ENCODE data around the gene MCTP1.
"Not testable (repeated sequence)": the region's sequence is repeated elsewhere in the genome, so short reads cannot be mapped to it uniquely, and the experiment has no call there.

MCTP1 gene

DNA sequence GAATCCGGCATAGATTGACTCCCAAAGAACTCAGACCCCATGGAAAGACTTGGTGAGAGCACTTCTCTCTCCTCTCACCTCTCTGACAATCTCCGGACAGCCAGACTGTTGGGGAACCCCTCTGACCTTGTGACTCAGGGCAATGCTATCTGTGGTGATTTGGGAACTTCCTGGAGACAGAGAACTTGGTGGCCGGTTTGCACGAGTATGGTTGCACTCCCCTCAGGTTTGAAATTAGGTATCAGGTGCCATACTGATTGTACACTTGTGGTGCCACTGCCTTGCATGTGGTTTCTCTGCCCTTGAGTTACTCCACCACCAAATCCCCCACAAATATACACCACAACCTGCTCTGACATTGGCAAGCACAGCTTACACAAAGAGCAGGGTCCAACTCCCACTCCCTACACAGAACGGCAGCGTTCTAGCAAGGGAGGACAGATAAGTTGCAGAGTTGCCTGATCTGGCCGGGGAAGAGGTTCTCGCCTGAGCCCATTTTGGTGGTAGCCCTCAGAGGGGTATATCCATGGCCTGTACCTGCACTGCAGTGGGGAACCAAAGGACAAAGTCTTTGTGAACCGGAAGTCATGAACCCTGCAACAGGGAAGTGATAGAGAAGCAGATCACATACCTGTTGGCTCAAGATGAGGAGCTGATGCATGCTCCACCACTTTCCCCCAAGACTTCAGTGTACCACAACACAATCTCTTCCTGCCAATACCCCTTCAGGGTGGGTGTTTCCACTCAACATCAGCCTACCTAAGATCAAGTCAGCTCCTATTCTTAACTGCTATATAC, 255.1 kb downstream of the MCTP1 start:
- DNase-seq (ENCODE audit: low read depth, low spot score), result no peak

- DNase-seq (ENCODE audit: low read depth, low spot score), result no peak
Observed at GRCh38 chr5:95027775-95028174, 257.1 kb downstream of the MCTP1 start.

- DNase-seq (ENCODE audit: low read depth, low spot score), result no peak
Observed at GRCh38 chr5:95027151-95027721, 257.7 kb downstream of the MCTP1 start.

GRCh38 chr5:95026718-95027117, 258.2 kb downstream of the MCTP1 start:
- no peak for DNase-seq (ENCODE audit: low read depth, low spot score)

- DNase-seq (ENCODE audit: low read depth, low spot score), result no peak
Observed at GRCh38 chr5:95022967-95023695, 261.8 kb downstream of the MCTP1 start.

DNA sequence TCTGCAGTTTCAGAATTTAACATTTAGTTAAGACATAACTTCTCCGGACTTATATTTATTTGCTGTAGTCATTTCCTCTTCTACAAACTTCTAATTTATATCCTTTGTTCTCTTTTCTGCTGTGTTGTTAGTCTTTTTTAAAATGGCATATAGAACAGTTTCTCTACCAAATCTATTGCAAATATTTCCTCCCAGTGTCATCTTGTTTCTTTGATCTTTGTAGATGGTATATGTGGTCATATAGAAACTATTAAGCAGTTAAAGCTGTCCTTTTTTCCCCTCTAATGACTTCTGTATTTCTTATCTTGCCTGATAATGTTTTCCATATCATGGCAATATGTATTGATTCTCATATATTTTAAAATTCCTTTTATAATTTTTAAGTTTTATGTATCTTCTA, 264.5 kb downstream of the MCTP1 start:
- no peak for DNase-seq (ENCODE audit: low read depth, low spot score)

GRCh38 chr5:95018946-95019345, 265.9 kb downstream of the MCTP1 start:
- DNase-seq (ENCODE audit: low read depth, low spot score), result no peak

- no peak for DNase-seq (ENCODE audit: low read depth, low spot score)
Observed at GRCh38 chr5:95018511-95018910, 266.4 kb downstream of the MCTP1 start.

DNA sequence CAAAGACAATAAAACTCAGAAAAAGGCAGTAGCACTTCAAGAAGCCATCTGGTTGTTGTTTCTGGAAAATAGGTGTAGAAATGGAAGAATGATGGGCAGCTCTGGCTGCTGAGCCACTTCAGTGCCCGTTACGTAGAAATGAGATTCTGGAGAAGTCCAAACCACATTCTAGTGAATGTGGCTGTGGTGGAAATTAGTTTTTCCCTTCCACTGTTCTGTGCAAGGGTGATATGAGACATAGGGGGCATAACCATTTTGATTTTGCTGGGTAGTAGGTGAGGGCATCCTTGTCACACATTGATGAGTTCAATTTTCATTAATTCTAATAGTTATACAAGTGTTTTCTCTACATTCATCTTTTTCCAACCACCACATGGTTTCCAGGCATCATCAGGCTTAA, 275.1 kb downstream of the MCTP1 start:
- DNase-seq (ENCODE audit: low read depth, low spot score), result no peak

DNA sequence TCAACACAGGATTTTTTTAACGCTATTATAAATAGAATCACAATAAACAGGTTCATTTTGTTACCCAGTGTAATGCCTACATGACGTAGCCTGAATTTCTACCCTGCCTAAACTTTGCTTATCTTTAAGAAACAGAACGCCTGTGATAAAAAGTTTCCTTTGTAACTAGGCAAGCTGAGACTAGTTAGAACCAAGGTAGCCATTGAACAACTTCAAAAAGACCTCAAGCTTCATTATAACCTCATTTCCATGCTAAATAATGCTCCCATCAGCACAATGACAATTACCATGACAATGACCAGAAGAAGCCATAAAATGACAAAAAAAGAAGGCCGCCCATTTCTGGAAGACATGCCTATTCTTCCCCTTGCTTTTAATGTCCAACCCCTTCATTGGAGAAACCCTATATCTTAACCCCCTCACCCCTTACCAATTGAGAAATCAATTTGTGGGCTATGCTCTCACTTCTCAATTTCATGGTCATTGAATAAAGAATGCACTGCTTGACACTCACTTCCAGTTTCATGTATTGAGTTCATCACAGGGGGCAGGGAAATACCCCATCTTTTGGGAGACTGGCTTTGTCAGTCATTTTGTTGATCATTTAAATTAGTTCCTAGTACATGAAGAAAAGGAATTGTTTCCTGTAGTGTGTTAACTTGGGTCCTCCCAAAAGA, 276.8 kb downstream of the MCTP1 start:
- DNase-seq (ENCODE audit: low read depth, low spot score), result no peak

GRCh38 chr5:95005811-95006210, 279.1 kb downstream of the MCTP1 start:
- DNase-seq (ENCODE audit: low read depth, low spot score), result no peak

DNA sequence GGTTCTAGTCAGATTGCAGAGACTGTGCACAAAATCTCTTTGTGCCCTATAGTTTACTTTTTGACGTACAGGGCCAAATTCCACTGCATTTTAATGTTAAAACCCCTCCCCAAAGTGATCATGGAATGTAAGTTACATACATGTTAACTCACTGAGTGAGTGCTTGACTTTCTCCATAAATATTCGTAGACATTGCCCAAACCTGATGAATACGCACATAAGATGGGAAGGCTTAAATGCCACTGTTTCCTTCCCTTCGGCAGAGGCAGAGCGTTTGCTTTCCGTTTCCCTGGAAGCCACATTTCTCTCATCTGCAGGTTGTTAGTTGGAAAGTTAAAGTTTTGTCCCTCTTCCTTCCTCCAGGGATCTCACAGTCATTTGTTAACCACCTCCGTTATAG, 286.2 kb downstream of the MCTP1 start:
- DNase-seq (ENCODE audit: low read depth, low spot score), result no peak

GRCh38 chr5:94994537-94994936, 290.4 kb downstream of the MCTP1 start:
- DNase-seq (ENCODE audit: low read depth, low spot score), result not testable (repeated sequence)

DNA sequence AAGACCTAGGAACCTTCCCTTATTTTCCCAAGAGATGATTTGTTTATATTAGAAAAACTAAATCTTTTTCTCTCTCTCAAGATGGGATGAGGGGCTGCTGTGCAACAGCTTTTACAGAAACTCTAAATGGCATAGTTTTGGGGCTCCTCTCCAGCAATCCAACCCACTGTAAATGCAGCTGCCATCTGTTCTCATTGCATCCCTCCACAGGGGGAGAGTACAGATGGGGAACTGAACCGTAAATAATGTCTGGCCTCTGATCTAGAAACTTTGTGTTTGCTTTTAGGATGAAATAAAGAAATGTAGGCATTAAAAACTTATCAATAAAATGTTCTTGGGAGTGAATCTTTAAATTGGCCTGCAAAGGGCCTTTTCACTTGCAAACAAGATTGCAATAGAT, 291.4 kb downstream of the MCTP1 start:
- DNase-seq (ENCODE audit: low read depth, low spot score), result no peak

DNA sequence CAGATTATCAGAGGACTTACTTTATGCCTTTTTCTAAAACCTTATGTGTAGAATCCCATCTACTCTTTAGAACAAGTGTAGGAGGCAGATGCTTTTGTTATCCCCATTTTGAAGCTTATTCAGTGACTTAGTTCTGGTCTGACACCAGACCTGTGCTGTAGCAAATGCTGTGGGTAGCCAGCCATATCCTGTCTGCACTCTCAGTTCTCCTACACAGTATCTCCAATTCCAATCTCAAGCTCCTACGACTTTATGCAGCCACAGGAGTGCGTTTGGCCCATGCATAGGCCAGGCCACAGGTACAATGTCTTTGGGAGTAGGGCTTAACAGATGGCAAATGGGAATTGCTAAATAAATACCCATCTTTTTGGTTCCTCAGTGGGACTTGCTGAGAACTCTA, 292.6 kb downstream of the MCTP1 start:
- DNase-seq (ENCODE audit: low read depth, low spot score), result no peak

DNA sequence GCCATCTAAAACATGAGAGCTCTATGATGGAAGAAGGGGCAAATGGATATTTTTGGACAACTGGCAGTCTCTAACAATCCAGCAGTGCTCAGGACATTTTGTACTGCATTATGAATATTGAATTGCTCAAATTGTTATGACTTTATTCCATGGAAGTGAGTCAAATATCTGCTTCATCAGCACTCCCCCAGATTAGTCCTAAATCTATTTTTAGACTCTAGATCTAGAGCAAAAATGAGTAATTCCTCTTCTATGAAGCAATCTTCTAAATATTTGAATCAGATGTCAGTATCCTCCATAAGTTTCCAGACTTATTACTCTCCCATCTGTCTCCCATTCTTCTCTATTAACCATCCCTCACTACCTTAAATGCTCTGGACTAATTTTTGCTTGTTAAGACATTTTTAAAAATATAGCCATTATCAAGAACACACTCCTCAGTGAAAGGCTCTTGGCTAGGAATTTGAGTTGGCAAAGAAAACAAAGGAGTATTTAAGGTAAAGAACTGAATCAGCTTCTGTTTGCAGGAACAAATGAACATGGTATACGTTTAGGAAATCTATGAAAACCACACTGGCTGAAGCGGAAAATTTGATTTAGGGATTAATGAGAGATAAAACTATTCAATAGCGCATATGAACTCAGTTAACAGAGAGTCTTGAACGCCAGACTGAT, 300.9 kb downstream of the MCTP1 start:
- DNase-seq (ENCODE audit: low read depth, low spot score), result no peak

DNA sequence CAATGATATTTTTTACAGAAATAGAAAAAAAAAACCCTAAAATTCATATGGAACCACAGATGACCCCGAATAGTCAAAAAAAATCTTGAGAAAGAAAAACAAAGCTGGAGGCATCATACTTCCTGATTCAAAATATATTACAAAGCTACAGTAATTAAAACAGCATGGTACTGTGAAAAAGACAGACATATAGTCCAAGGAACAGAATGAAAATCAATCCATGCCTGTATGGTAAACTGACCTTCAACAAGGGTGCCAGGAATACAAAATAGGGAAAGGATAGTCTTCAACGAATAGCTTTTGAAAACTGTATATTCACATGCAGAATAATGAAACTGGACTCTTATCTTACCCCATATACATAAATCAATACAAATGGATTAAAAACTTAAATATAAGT, 307.5 kb downstream of the MCTP1 start:
- DNase-seq (ENCODE audit: low read depth, low spot score), result no peak

- no peak for DNase-seq (ENCODE audit: low read depth, low spot score)
Observed at GRCh38 chr5:94976853-94977252, 308.0 kb downstream of the MCTP1 start.

DNA sequence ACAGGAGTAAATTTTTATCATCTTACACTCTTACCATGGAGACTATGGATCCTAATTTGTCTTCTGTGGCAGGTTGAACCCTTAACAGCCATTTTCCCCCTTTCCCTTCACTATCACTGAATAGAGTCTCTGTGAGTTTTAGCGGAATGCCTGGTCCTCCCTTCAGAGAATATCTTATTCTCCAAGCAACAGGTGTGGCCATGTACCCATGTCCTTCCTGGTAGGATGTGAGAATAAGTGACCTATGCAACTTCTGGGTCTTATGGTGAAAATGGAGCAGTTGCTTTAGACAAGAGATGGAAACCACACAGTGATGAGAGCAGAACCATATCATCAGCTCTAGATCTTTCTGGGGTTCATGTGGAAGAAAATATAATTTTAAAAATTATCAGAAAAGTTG, 312.6 kb downstream of the MCTP1 start:
- DNase-seq (ENCODE audit: low read depth, low spot score), result no peak

- DNase-seq (ENCODE audit: low read depth, low spot score), result peak; percentile 20
Observed at GRCh38 chr5:94969174-94969573, 315.7 kb downstream of the MCTP1 start.

GRCh38 chr5:94968507-94969095, 316.3 kb downstream of the MCTP1 start:
- DNase-seq (ENCODE audit: low read depth, low spot score), result peak; percentile 69

All from smooth muscle cell of the brain vasculature (primary cell).